Activated CD8-positive, alpha-beta memory T cell treated with anti-CD3 and anti-CD28 coated beads, Interleukin-2, amount 10 ng/mL, durations not matched to agents 7 days and 5 days (primary cell): ENCODE data around the gene PLAAT1. TPM values are rescaled to one million over a fixed set of nuclear protein-coding genes. Genes with fewer than 3 reads are reported as not detected.

ENCODE experiments used
- ATAC-seq: fragments of 150-1000 bp; cut with Tn5 transposase; one replicate; pipeline ENCODE4 v1.10.0; 2021; ENCODE audit warnings: moderate library complexity
- CTCF ChIA-PET: fragments of 350-600 bp; sonication (Branson Sonifier 250); formaldehyde crosslinking; loops from one replicate; lab custom pipeline; 2021; ENCODE audit warnings: antibody characterized with exemption; lab: Charles Lee
- DNase-seq: peaks from one replicate; pipeline ENCODE4 v3.0.0-alpha.2; 2020
- H3K27ac Mint-ChIP-seq: one replicate; pipeline ENCODE4 v1.8.0; 2021; ENCODE audit warnings: mild to moderate bottlenecking, mixed read lengths
- H3K27me3 Mint-ChIP-seq: one replicate; pipeline ENCODE4 v1.8.0; 2021; ENCODE audit warnings: mixed read lengths
- H3K36me3 Mint-ChIP-seq: one replicate; pipeline ENCODE4 v1.8.0; 2021; ENCODE audit warnings: mild to moderate bottlenecking, mixed read lengths
- H3K4me1 Mint-ChIP-seq: one replicate; pipeline ENCODE4 v1.8.0; 2021; ENCODE audit warnings: mixed read lengths
- H3K4me3 Mint-ChIP-seq: one replicate; pipeline ENCODE4 v1.8.0; 2021; ENCODE audit warnings: mild to moderate bottlenecking, moderate library complexity, mixed read lengths
- H3K9me3 Mint-ChIP-seq: one replicate; pipeline ENCODE4 v1.8.0; 2022; ENCODE audit warnings: low read depth, mixed read lengths
- total RNA-seq, 2 experiments: library from RNA; stranded (reverse); gene quantifications; one replicate each; pipeline ENCODE4 v1.2.3, GENCODE V29; 2021

The PLAAT1 gene
- total RNA-seq, 2 experiments from 2014 or later, result not detected

DNA sequence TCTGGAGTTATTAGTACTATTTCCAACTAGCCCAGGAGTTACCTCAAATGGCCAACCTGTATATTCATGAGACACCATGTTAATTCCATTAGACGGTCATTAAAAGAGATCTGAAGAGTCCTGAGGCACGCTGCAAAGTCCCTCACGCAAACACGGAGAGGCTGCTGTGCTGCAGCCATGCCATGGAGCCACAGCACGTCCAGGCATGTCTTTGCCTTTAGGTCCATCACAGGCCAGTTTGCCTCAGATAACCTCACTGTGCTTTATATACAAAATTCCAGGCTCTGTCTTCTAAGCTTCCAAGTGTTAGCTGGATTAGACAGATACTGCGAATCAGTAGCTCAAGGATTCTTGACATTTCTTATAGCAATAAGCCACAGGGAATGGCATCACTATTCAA, 9.8 kb upstream of the PLAAT1 start:
- no peaks in the 10 kb centered on the region for H3K36me3 Mint-ChIP-seq
- no peak overlapping the region for H3K4me3 Mint-ChIP-seq
- H3K27ac Mint-ChIP-seq, result no peak overlapping the region
- CTCF ChIA-PET, result no interaction called here
- no peaks in the 10 kb centered on the region for H3K4me1 Mint-ChIP-seq
- H3K9me3 Mint-ChIP-seq, result no peaks in the 10 kb centered on the region
- DNase-seq, result no peak
- H3K27me3 Mint-ChIP-seq, result no peaks in the 10 kb centered on the region
- no peak for ATAC-seq

DNA sequence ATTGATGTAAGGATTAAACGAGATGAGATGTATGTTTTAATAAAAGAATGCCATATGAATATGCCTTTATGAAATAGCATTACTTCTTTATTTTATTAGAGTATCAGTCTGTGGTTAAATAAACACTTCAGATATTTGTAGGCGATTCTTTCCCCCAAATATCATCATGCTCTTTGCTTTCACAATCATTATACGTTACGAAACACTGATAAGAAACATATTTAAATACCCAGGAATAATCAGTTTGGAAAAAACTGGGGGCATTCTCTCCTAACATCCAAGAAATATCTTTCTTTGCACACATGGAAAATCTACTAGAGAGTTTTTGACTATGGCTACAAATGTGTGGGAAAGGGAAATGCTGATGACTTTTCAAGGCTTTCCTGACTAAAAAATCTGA, 4.4 kb upstream of the PLAAT1 start:
- Mint-ChIP-seq H3K4me1 (no peaks in the 10 kb centered on the region), H3K27ac (no peak overlapping the region), H3K36me3 (no peaks in the 10 kb centered on the region), H3K4me3 (no peak overlapping the region), H3K27me3 (peaks cover 22% of the 10 kb centered on the region), H3K9me3 (no peaks in the 10 kb centered on the region)
- no peak for DNase-seq
- ATAC-seq, result no peak
- CTCF ChIA-PET, result no interaction called here

DNA sequence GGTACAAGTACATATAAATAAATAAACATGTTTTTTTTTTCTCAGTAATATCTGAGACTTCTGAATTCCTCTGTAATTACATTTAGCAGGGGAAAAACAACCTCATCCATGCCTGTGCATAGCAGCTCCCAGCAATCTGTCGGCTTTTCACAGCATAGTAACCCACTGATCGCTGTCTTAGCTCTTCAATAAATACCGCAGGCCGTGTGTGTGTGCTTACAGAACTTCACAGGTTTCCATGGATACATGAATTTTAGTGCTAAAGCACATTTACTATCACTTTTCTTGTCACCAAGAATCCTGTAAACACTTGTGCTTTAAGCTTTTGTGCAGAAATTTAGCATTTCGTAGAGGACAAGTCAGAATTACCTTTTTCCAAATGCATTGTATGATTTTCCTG, 4.0 kb upstream of the PLAAT1 start:
- Mint-ChIP-seq H3K27ac (no peak overlapping the region), H3K27me3 (peaks cover 26% of the 10 kb centered on the region), H3K9me3 (no peaks in the 10 kb centered on the region), H3K4me1 (no peaks in the 10 kb centered on the region), H3K4me3 (no peak overlapping the region), H3K36me3 (no peaks in the 10 kb centered on the region)
- ATAC-seq, result no peak
- CTCF ChIA-PET, result no interaction called here
- no peak for DNase-seq

DNA sequence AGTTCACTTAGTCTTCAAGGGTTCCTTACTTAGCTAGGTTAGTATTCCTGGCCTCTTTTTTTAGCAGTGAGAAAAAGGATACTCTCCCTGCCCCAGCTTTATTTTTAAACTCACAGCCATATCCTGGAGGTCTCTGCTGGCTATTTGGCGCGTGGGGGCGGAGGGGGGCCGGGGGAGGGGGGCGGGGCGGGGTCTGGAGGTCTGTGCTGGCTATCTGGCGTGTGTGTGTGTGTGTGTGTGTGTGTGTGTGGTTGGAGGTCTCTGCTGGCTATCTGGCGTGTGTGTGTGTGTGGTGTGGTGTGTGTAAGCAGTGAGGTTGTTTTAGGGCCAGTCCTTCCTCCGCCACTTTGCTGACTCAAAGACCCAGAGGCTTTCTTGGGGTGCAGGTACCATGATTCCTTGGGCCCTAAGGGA, 579 bp upstream of the PLAAT1 start:
- DNase-seq (no peak), ATAC-seq (no peak)
- Mint-ChIP-seq H3K36me3 (no peaks in the 10 kb centered on the region), H3K4me3 (no peak overlapping the region), H3K27ac (no peak overlapping the region), H3K9me3 (no peaks in the 10 kb centered on the region), H3K4me1 (no peaks in the 10 kb centered on the region), H3K27me3 (peaks cover 38% of the 10 kb centered on the region)
- CTCF ChIA-PET, result no interaction called here

DNA sequence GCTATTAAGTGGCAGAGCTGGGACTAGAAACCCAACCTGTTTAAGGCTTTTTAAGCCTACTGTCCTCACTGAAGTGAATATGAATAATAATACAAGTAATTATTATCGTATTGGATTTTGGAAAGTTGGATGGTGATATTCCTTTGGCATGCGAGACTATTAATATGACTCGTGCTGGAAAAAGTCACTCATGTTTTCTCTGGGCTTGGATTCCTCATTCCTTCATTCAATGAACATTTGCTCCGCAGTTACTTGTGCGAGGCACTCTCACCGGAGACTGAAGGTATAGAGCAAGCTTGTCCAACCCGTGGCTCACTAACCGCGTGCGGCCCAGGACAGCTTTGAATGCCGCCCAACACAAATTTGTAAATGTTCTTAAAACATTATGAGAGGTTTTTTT, 694 bp downstream of the PLAAT1 start:
- Mint-ChIP-seq H3K27ac (no peak overlapping the region), H3K4me3 (no peak overlapping the region), H3K4me1 (no peaks in the 10 kb centered on the region), H3K36me3 (no peaks in the 10 kb centered on the region), H3K27me3 (peaks cover 38% of the 10 kb centered on the region), H3K9me3 (no peaks in the 10 kb centered on the region)
- ATAC-seq, result no peak
- DNase-seq, result no peak
- CTCF ChIA-PET, result no interaction called here

DNA sequence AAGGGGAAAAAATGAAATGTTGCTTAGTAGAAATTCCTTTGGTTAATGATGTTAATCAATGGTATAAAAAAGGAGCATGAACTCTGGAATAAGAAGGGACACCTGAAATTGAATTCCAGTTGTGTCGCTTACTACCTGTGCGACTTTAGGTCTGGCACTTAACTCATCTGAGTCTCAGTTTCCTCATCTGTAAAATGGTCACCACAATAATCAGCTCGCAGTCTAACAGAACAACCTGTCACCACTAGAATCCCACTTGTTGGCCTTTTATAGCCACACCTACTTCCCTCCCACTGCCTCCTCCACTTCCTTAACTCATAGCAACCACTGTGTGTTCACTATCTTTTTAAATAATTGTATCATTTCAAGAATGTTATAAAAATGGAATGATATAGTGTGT, 2.5 kb downstream of the PLAAT1 start:
- Mint-ChIP-seq H3K4me3 (no peak overlapping the region), H3K36me3 (no peaks in the 10 kb centered on the region), H3K27ac (no peak overlapping the region), H3K9me3 (no peaks in the 10 kb centered on the region), H3K4me1 (no peaks in the 10 kb centered on the region), H3K27me3 (peaks cover 38% of the 10 kb centered on the region)
- no peak for ATAC-seq
- no peak for DNase-seq
- CTCF ChIA-PET, result no interaction called here

DNA sequence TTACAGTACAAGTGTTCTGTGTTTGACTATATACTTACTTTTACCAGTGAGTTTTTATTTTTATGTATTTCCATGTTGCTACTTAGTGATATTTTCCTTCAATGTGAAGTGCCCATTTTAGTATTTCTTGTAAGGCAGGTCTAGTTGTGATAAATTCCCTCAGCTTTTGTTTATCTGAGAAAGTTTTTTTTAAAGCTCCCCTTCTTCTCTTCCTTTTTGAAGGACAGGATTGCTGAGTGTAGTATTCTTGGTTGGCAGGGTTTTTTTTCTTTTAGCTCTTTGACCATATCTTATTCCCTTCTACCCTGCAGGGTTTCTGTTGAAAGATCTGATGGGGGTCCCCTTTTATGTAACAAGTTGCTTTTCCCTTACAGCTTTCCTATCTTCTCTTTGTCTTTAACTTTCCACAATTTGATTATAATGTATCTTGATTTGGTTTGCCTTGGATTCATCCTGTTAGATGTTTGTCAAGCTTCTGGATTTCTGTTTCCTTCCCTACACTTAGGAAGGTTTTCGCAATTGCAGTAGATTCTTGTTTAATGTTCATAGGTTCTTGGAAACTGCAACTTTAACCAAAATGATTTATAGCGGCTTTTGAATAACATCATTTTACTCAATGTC, 7.9 kb downstream of the PLAAT1 start:
- ATAC-seq (no peak), DNase-seq (no peak)
- H3K36me3 Mint-ChIP-seq, result peaks cover 1% of the 10 kb centered on the region
- no peaks in the 10 kb centered on the region for H3K4me1 Mint-ChIP-seq
- H3K9me3 Mint-ChIP-seq, result peaks cover 3% of the 10 kb centered on the region
- no peaks in the 10 kb centered on the region for H3K27me3 Mint-ChIP-seq
- no peak overlapping the region for H3K4me3 Mint-ChIP-seq
- H3K27ac Mint-ChIP-seq, result no peak overlapping the region
- CTCF ChIA-PET, result no interaction called here

DNA sequence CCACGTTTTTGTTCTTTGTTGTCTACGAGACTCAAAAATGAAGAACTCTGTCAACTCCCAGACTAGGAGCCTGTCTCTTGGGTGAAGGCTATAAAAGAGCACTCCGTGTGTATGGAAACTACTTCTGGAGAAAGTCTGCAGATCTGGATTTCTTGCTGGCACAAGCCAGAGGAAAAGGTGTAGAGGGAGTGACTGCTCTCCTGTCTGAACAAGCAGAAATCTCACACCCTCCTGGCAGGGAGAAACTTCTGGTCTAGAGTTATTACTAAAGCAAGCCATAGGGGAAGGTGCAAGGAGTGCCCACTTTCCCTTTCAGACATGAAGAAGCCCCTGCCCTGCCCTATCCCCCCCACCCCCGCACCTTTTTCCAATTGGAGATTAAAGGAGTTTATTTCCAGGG, 9.5 kb downstream of the PLAAT1 start:
- H3K27ac Mint-ChIP-seq, result no peak overlapping the region
- H3K4me1 Mint-ChIP-seq, result no peaks in the 10 kb centered on the region
- H3K4me3 Mint-ChIP-seq, result no peak overlapping the region
- H3K27me3 Mint-ChIP-seq, result peaks cover under 1% of the 10 kb centered on the region
- DNase-seq (no peak), ATAC-seq (no peak)
- H3K36me3 Mint-ChIP-seq, result peaks cover 1% of the 10 kb centered on the region
- CTCF ChIA-PET, result no interaction called here
- peaks cover 3% of the 10 kb centered on the region for H3K9me3 Mint-ChIP-seq

DNA sequence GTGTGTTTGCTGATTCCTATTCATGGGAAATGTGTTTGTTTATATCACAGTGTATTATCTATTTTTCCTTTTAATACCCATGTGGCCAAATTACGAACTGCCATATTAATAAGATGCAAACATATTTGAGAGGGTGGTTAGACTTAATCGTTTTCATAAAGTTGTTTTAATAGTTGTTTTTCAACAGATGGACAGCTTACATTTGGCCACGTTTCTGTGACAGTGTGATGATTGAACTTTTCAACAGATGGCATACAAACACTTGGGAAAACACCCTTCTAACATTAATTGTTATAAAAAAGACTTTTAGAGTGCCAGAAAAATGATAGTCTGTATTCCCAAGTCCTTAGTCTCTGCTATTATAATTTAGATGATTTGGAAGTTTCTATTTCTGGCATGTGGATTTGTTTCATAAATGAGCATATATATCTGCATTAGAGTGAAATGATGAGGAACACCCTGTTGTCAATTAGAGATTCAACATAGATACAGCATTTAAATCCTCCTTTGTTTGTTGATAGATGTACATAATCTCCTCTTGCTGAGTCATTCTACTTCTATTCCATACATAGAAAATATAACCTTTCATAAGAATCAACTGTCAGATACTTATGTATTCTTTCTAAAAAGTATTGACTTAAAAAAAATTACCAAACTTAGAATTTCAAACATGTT, 13.1 kb downstream of the PLAAT1 start:
- ATAC-seq (no peak), DNase-seq (no peak)
- H3K4me3 Mint-ChIP-seq, result no peak overlapping the region
- no peaks in the 10 kb centered on the region for H3K4me1 Mint-ChIP-seq
- H3K27ac Mint-ChIP-seq, result no peak overlapping the region
- H3K36me3 Mint-ChIP-seq, result peaks cover under 1% of the 10 kb centered on the region
- CTCF ChIA-PET, result no interaction called here
- peaks cover 6% of the 10 kb centered on the region for H3K27me3 Mint-ChIP-seq
- H3K9me3 Mint-ChIP-seq, result peaks cover under 1% of the 10 kb centered on the region

DNA sequence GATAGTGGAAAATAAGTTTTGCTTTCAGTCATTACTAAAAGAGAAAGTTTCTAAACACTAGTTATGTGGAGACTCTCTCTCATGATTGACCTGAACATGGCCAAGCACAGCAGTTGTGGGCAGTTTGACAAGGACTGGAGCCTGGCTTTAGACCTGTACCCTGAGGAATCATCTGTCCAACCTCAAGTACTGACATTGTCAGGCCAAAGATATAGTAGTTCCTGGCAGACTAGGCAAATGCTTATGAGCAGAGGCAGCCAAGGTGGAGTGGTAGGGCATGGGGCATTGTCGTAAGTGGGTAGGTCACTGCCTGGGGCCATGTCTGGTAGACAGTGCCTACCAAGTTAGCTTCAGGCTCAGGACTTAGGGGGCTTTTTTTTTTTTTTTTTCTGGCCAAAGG, 20.9 kb downstream of the PLAAT1 start:
- no peaks in the 10 kb centered on the region for H3K36me3 Mint-ChIP-seq
- H3K27me3 Mint-ChIP-seq, result no peaks in the 10 kb centered on the region
- H3K9me3 Mint-ChIP-seq, result no peaks in the 10 kb centered on the region
- DNase-seq (no peak), ATAC-seq (no peak)
- H3K27ac Mint-ChIP-seq, result no peak overlapping the region
- no peak overlapping the region for H3K4me3 Mint-ChIP-seq
- CTCF ChIA-PET, result no interaction called here
- no peaks in the 10 kb centered on the region for H3K4me1 Mint-ChIP-seq

DNA sequence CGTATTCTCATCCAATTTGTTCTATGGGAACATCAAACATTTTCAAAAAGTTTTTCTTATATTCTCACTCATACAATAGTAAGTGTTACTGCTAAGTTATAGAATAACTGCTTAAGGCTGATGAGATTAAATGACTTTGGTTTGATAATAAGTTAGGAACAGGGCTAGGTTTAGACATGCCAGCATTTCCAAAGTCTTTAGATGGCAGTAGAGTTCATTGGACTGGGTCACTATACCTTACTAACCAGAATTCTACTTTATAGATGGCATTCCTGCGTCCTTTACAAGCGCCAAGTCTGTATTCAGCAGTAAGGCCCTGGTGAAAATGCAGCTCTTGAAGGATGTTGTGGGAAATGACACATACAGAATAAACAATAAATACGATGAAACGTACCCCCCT, 21.7 kb downstream of the PLAAT1 start:
- ATAC-seq (no peak), DNase-seq (no peak)
- H3K4me3 Mint-ChIP-seq, result no peak overlapping the region
- H3K27me3 Mint-ChIP-seq, result no peaks in the 10 kb centered on the region
- H3K27ac Mint-ChIP-seq, result no peak overlapping the region
- no peaks in the 10 kb centered on the region for H3K4me1 Mint-ChIP-seq
- no peaks in the 10 kb centered on the region for H3K36me3 Mint-ChIP-seq
- CTCF ChIA-PET, result no interaction called here
- H3K9me3 Mint-ChIP-seq, result no peaks in the 10 kb centered on the region

DNA sequence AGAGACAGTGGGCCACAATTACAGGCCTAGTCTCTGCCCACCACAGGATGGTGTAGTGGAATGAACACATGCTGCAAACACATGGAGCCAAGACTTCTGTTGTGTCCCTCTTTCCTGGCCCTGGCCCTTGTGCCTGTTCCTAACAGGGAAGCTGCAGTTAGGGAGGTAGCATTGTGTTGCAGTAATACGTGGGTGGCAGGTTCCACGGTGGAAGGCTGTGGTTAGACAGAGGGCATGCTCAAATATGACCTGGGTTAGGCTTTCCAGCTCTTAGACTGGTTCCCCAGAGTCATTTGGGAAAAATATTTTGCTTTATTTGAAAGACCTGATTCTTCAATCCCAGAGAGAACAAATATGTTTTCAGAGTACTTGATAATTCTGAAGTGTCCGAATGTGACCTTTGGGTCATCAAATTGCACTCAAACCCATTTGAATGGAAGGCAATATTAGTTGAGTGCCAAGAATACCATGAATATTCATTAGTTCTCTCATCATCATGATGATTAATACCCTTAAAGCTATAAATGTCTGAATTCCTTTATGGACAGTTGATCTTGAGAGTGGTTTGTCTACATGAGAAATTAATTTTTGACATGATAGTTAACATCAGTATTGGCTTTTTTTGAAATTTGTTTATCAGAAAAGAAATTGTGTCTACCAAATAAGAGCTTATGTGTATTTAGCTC, 28.5 kb downstream of the PLAAT1 start:
- no peaks in the 10 kb centered on the region for H3K4me1 Mint-ChIP-seq
- CTCF ChIA-PET, result no interaction called here
- H3K9me3 Mint-ChIP-seq, result no peaks in the 10 kb centered on the region
- no peaks in the 10 kb centered on the region for H3K36me3 Mint-ChIP-seq
- no peak overlapping the region for H3K27ac Mint-ChIP-seq
- H3K4me3 Mint-ChIP-seq, result no peak overlapping the region
- no peaks in the 10 kb centered on the region for H3K27me3 Mint-ChIP-seq
- ATAC-seq (no peak), DNase-seq (no peak)

DNA sequence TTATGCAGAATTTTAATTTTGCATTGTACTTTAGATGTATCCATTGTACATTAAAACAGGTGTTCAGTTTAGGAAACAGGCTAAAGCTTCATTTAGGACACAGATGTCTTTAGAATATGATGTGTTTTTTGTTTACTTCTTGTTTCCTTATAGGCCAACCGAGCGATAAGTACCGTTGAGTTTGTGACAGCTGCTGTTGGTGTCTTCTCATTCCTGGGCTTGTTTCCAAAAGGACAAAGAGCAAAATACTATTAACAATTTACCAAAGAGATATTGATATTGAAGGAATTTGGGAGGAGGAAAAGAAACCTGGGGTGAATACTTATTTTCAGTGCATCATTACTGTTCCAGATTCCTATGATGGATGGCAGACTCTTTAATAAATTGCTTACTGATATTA, 29.4 kb downstream of the PLAAT1 start:
- CTCF ChIA-PET, result no interaction called here
- Mint-ChIP-seq H3K9me3 (no peaks in the 10 kb centered on the region), H3K36me3 (no peaks in the 10 kb centered on the region), H3K27ac (no peak overlapping the region), H3K4me3 (no peak overlapping the region), H3K27me3 (no peaks in the 10 kb centered on the region), H3K4me1 (no peaks in the 10 kb centered on the region)
- ATAC-seq (no peak), DNase-seq (no peak)

DNA sequence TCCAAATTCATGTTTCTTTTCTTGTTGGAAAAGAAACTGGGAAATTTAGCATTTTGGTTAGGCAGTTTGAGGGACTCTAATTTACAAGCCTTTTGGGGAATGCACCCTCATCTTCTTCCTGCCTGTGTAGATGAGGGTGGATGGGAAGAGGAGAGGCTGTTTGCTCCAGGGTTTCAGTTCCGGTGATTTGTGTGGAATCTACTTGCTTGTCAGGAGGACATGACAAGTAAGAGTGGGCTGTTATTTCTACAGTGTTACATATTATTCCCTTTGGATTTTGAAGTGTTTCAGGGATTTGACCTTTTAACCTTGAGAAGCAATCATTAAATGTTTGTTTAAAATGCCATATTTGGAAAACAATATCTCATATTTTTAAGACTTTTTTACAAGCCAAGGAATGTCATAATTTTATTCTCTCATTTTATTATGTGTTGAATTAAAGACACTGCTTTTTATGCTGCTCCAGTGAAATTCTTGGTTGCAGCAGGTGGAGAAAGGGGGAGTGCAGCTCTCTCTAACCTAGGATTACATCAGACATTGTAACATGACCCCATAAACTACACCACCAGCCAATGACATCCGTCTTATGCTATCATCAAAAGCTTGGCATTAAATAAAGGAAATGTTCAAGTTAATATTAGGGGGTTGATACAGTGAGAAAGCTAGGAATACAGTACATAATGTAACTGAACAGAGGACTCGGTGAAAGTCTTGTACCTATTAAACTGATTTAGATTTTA, 30.2 kb downstream of the PLAAT1 start:
- CTCF ChIA-PET, result no interaction called here
- H3K36me3 Mint-ChIP-seq, result no peaks in the 10 kb centered on the region
- H3K27me3 Mint-ChIP-seq, result no peaks in the 10 kb centered on the region
- H3K9me3 Mint-ChIP-seq, result no peaks in the 10 kb centered on the region
- DNase-seq (no peak), ATAC-seq (no peak)
- no peaks in the 10 kb centered on the region for H3K4me1 Mint-ChIP-seq
- H3K27ac Mint-ChIP-seq, result no peak overlapping the region
- H3K4me3 Mint-ChIP-seq, result no peak overlapping the region
